LHCN-M2 (cell line): ENCODE results near the gene TMEM255A. TPM values are rescaled to one million over a fixed set of nuclear protein-coding genes. Genes with fewer than 3 reads are reported as not detected.

Source experiments
- DNase-seq: peaks from one replicate; pipeline ENCODE4 v3.0.0-alpha.2; 2012; ENCODE audit warnings: low read depth
- total RNA-seq: library from RNA; depleted of rRNA; stranded (reverse); fragments of >200 nt; gene quantifications from 2 replicates; pipeline ENCODE4 v1.2.3, GENCODE V29; 2014

Gene TMEM255A
- total RNA-seq, 1 experiment from 2014 or later: 0.17 TPM

DNA sequence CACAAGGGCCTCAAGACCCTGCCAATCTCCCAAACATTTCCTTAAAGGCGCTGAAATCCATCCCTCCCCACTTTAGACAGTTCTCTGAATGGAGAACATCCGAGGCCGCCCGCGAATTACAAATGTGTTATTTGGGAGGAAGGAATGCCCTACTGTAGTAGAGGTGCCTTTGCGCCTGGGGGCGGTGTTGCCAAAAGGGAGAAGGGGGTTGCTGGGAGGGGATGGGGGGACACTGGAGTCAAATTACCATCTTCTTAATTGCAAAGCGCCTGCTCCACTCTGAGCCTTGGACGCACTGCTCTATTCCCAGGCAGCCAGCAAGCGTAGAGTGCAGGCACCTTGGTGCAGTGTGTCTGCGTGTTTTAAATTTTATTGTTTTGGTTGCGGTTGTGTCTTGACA lies 2.7 kb downstream of the TMEM255A start:
- no peak for DNase-seq

DNA sequence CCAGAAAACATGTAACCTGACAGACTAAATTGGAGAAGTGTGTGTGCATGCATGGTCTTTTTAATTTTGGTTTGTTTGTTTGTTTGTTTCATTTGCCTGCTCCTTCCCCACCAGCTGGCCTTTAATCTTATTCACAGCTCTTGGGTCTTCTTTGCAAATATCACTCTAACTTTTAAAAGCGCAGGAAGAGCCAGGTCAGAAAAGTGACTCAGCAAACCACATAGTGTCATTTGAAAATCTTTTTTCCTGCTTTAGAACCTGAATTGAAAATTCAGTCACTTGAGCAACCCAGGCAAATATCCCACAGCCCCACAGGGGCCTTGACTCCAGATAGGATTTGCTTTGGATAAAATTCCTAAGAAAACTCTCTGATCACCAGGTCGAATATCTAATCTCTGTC lies 4.6 kb downstream of the TMEM255A start:
- no peak for DNase-seq

DNA sequence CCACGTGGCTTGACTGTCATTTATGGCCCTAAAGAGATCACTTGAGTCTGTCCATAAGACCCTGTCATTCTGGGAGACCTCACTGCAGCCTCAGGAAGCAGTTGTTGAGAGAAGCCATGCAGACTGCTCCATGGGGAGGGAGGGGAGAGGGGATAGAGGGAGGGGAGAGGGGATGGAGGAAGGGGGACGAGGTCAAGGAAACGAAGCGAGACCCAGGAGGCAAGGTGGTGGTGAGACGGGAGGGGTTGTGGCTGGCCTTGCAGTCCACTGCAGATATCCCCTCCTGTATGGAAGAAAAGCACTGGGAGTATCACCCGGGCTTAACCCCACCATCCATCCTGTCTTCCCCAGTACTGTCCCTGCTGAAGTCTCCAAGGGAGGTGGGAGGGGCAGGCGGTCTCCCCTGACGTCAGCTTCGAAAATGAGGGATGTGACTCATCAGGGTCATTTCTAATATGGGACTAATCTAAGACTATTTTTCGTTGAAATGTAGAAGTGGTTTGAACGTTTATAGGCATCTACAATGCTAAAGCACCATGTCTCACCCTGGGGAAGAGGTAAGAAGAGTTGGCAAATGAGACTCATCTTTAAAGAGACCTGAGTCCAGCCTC lies 5.6 kb downstream of the TMEM255A start:
- DNase-seq: no peak

DNA sequence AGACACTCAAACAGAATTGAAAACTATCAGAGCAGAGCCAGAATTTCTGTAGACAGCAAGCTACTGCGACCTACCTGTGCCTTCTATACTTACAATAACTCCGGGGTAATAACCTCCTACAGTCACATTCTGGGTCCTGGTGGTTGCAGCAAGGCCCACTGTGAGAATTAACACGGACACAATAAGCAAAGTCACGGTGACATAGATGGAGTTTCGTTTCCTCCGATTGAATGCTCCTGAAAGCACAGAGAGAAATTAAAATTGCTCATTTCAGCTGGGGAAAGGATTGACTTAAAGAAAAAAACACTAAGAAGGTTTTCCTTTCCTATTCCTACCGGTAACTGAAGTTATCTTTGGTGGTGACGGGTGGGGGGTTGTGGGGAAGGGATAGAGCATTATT lies 7.0 kb downstream of the TMEM255A start:
- no peak for DNase-seq

DNA sequence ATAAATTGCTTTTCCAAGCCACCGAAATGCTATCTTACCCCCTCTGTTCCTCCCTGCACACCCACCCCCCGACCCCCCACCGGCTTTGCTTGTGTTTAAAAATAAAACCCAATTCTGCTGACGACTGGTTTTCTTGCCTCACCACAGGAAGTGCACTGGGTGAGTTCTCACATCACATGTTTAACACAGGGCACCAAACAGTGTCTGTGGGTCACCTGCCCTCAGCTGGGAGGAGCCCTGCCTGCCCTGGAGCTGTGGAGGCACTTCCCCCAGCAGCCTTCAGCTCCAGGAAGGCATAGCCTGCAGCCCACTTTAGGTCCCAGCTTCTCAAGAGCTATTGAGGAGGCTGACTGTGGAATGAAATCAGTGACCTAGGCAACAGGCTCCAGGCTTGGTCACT lies 8.8 kb downstream of the TMEM255A start:
- no peak for DNase-seq

DNA sequence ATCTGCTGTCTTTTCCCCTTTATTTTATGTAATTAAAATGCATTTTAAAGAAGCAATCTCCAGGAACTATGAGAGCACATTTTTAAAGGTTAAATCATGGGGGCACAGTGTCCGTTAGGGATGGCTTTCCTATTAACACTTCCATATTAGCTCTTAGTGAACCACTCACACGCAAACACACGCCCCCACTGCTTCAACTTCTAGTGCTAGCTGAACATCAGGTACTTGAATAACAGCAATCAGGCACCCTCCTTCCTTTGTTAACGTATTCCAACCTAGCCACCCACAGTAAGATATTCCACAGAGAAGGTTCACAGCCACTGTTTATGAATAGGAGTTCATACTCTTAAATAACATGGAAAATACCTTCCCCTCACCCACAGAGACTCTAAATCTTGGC lies 9.3 kb downstream of the TMEM255A start:
- DNase-seq: no peak

DNA sequence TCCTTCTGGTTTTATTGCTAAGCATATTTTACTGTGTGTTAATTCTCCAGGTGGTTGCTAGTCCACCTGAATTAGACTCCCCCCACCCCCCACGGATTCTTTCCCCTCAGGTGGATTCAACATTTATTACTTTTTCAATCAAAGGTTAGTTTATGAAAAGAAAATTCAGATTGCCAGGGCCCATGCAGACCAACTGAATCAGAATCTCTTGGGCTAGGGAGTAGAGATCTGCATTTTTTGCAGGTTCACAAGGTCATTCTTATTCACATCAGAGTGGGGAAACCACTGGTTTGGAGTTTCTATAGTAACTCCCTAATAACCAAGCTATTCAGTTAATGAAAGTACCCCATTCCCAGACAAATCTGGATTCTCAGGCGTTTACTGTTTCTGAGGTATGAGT lies 9.8 kb downstream of the TMEM255A start:
- DNase-seq: no peak

DNA sequence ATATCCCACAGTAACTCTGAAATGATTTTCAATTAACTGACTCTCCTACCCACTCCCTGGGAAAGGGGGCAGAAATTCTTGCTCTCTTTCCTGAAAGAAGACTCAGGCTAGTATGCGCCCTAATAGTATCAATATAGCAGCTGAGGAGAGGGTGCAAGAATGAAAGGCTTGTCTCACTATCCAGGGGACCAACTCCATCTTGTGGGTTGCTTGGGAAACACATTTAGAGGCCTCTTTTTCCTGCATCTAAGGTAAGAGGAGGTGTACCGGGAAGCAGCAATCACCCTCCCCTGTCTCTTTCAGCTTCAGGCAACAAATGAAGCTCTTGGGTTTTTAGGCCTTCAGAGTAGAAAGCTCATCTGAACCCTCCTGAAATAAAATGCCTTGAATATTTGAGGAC lies 11.3 kb downstream of the TMEM255A start:
- DNase-seq: no peak

DNA sequence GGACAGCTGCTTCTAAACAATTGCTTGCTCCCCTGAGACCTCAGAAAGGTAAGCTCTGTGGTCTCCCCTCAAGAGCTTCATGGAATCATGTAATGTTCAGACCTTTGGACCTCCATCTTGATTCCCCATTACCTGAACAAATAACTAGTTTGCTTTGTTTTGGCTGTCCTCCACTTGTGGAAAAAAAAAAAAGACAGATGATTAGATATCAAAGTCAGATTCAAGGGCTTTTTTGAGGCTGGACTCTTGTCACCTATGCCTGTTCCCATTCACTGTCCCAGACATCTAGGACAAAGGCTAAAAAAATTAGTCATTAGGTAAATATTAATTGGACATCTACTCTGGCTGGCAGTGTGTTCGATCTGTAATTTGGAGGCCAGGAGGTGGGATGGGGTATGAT lies 13.3 kb downstream of the TMEM255A start:
- no peak for DNase-seq

DNA sequence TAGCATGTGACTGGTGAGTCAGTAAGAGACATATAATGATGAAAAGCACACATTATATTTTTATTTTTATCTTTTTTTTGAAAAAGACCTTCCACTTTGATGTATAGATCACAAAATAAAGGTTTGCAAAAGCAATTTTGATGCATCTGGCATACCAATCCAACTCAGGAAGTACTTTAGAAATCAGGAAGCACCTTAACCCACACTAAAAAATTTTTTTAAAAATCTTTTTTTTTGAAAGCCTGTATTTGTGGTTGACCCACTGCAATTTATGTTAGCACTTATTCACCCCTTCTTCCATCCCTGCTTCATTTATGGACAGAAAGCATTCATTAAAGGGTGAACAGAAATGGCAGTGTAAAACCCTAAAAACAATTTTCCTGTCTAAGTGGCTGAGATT lies 16.6 kb downstream of the TMEM255A start:
- DNase-seq: no peak

DNA sequence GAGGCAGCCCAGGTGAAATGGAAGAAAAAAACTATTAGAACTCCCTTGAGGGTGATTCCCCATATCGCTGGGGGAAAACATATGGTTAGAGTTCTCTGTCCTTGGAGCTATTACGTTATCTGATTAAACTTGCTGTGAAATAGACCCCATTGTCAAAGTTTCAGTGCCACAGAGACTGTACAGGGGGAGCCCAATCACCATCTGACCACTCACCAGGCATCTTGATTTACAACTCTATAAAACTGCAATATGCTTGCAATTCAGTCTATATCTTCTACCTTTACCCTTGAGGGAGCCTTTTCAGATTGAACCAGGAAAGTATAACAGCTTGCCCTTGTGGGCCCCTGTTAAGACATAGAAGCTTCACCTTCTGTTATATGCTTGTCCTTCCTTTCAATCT lies 18.2 kb downstream of the TMEM255A start:
- no peak for DNase-seq

DNA sequence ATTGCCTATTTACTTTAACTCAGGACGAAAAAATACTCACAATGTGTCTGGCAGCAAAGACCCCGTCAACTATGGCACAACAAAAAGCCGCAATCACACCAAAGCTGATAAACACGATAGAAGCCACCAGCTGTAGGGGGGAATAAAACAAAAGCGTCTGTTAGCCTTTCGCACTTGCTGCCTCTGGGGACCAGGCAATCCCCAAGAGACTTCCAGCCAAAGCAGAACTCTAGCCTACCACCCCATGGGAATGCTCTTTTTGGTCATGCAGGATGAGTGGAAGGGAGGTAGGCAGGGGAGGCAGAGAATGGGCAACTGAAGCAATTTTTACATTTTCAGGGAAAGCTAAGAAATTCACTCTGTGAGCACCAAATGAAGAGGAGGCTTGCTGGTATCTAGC lies 20.1 kb downstream of the TMEM255A start:
- no peak for DNase-seq

DNA sequence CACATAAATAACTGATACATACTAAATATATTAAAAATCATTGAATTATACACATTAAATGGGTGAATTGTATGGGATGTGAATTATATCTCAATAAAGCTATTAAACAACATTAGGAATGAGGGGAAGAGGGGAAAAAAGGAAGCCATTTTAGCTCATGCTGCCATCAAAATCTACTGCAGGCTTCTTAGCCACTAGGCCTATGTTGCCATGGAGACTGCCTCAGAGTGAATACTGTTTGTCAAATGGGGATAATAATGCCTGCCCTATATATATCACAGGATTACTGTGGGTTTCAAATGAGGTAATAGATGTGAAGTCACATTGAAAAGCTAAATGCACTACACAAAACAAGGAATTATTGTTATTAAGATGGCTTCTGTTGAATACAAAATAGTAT lies 21.2 kb downstream of the TMEM255A start:
- DNase-seq: no peak

DNA sequence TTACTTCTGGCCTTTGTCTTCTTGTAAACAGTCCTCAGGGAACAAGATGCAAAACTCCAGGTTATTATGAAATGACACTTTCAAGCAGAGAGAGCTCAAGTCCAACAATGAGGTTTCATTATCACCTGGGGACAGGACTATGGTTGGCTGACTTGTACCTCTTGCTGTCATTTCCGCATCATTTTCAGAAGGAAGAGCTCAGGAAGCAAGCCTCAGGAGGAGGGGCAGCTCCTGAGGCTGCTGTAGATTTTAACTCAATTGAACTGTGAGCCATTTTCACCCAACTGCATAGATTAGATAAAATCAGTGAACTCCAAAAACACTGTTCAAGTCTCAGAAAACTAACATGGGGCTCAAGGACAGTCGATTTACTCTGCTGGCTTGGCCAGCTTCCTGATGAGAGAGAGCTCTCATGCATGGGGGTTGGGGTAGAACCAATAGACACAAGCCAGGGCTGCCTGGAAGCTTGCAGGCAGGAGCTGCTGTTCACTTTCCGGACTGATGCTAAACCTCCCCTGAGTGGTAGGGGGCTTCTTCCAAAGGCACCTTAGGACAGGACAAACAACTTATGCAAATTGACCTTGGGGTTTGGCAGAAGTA lies 23.6 kb downstream of the TMEM255A start:
- no peak for DNase-seq

DNA sequence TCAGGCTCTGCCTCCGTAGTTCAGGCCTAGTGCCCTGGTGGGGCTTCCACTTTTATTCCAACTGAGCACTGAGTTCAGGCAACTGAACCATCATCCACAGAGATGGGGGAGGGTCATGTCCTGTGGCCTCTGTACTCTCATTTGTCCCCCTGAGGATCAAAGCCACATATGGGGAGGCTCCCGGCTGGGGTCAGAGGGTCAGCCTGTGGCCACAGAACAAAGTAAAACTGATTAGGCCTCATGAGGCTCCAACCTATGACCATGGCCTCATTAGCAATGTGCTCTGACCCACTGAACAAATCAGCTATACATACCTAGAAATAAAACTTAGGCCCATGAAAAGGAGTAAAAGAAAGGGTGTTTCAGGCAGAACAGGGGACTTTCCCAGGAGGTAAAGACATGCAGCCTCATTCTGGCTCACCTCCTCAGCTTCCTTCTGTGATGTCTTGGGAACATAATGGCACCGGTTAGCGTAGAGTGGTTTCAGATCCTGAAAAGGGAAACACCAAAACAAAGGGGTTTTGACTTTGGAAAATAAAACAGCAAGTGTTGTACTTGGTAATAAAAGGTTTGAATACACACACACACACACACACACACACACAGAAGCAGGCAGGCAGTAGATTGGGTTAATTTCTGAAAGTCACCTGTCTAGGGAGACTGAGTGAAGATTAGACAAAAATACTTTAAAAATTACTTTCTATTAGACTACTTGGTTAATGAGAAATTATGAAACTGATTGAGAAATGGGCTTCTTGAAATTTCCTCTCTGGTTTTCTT lies 24.3 kb downstream of the TMEM255A start:
- DNase-seq: no peak

DNA sequence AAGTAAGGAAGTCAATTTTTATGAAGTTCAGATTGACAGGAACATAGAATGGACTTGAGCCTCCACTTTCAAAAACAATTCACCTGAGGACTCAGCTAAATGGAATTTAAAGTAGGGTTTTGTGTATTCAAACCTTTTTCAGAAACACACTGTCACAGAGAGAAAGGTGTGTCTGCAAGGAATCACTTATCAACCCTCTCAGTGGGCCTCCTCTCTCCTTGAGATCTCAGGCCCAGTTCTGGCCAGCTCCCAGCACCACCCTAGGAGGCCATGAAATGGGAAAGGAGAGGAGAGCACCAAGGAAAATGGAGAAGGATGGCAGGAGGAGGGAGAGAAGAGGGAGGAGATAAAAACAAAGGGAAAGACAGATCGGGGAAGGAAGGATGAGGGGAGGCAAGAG lies 28.6 kb downstream of the TMEM255A start:
- no peak for DNase-seq

DNA sequence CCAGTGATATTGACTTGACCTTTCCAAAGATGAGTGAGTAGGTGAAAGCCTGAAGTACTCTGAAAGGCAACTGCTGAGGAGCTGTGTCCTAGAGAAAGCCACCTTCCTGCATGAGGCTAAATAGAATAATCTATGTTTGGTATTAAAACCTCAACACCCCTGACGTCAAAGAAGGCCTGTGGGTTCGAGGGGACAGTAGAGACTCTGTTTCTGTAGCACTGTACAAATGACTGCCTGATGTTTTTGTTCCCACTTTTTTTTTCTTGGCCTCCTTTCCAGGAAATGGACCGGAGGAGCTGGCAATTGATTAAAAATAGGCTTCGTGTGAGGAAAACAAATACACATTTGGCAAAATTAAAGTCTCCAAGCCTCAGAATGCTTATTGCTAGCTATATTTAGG lies 29.5 kb downstream of the TMEM255A start:
- DNase-seq: no peak

DNA sequence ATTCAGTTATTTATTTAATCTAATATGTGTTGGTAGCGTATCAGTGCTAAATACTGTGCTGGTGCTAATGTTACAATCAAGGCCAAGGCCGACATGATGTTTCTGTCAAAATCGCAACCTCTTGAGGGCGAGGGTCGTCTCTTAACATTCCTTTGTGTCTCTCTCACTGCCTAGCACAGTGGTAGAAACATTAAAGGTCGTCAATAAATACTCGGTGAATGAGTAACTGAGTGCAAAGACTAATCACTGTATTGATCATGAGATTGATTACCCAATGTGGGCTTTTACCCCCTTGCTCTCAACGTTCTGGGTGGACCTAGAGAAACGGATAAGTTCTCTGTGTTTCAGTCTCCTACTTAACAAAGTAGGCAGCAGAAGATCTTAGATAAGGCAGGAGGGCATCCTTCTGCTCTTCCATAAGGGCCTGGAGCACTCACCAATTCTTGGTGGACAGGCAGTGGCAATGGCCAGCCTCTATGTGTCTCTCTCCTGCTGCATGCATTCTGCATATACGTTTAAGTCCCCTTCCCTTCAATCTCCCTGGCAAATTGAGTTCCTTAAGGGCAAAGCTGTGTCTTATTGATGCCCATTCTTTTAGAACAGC lies 30.1 kb downstream of the TMEM255A start:
- DNase-seq: no peak

DNA sequence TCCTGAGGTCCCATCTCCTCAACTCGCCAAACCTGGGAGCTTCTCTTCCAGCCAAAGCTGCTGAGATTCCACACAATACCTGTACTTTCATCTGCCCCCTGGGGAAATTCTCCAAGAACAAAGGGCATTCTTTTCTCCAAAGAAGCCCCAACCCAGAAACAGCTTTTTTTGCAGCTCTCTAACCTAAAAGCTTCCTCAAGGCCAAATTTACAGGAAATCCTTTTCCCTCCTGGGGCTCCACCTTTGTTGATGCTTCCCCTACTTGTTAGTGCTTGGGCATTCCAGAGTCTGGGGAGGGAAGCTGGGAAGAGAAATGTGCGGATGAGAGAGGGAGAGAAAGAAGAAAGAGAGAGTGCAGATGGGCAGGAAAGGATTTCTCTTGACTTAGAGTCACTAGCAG lies 36.3 kb downstream of the TMEM255A start:
- DNase-seq: no peak

DNA sequence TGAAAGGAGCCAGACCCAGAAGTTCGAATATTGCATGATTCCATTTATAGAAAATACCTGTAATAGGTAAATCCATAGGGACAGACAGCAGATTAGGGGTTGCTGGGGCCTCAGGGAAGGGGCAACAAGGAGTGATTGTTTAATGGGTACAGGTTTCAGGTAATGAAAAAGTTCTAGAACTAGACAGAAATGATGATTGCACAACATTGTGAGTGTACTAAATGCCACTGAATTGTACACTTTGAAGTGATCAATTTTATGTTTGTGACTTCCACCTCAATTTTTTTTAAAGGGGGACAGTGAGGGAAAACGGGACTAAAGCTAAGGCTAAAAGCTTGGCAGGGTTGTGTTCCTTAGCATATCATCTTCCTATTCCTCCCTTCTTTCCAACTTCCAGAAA lies 37.1 kb downstream of the TMEM255A start:
- no peak for DNase-seq

DNA sequence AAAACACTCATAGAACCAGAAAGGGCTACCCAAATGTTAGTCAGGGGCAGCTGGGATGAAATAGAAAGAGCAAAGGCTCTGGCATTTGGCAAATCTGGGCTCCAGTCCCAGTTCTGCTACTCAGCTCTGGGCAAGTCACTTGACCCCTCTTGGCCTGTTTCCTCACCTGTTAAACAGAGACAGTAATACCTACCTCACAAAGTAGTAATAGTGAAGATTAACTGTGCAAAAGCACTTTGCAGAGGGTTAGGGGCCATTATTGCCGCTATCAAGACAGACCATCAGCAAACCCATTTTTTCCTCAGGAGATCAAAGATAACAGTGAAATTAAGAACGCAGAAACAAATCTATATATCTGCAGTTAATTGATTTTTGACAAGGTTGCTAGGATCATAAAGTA lies 40.0 kb downstream of the TMEM255A start:
- no peak for DNase-seq

DNA sequence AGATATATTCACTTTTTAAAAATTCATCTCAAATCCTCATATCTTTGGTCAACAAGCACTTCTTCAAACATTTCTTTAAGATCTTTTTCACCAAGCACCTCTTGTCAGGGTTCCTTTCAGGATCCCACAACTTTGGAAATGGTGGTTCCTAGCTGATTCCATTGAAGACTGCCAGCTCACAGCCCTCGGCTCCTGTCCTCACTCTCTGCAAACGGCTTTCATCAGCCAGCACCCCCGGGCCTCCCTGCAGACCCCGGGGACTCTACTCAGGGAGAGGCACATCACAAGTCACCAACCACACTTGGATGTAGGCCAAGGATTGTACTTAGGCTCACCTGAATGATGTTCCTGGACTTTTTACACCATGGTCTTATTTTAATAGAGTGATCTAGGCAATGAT lies 40.7 kb downstream of the TMEM255A start:
- DNase-seq: no peak
